Esophagus muscularis mucosa (tissue), 3 donors: ENCODE results near the gene PRRC2B.

ENCODE experiments used
- POLR2A ChIP-seq: fragments of 450-650 bp; IDR thresholded peaks from one replicate; pipeline ENCODE4 v1.6.1; 2017; ENCODE audit warnings: antibody characterized with exemption, moderate library complexity, mild to moderate bottlenecking, low read depth
- POLR2AphosphoS5 ChIP-seq, 2 donors: sonication (generic); formaldehyde crosslinking; IDR thresholded peaks; one replicate each; pipeline ENCODE4 v1.6.1; 2017; ENCODE audit warnings: antibody characterized with exemption in 2 of 2
- TF ChIP-seq, protein P1 (sequence below), 3 experiments: fragments of 200-600 bp in 2 of 3; fragments of 450-650 bp in 1 of 3; sonication (generic) in 2 of 3; IDR thresholded peaks; one replicate each; pipeline ENCODE4 v1.5.1; 2017 to 2019; ENCODE audit warnings: antibody characterized with exemption in 3 of 3, mild to moderate bottlenecking in 2 of 3, moderate library complexity in 1 of 3

DNA sequence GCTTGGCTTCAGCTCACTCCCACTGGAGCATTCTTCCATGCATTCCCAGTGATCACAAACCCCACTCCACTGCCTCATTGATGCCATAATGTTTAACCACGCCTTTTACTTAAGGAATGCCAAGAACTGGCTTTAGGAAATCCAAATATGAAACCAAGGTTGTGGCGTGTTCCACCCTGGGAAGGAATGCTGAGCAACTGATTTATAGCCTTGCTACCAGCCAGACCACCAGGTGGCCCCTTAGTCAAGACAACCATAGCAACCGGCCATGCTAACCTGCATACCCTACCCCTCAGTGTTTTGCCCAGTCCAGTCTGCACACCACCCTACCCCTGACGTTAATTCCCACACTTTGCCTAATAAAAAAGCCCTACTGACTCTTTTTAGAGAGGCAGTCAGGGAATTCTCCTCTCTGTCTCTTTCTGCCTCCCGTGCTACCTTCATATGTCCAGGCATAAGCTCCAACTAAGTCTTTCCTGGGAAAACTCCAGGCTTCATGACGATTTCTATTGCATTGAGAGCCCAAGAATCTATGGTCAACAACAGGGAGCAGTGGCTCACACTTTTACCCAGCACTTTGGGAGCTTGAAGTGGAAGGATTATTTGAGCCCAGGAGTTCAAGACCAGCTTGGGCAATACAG, 27.0 kb upstream of the PRRC2B start:
- TF ChIP-seq, protein P1, sequence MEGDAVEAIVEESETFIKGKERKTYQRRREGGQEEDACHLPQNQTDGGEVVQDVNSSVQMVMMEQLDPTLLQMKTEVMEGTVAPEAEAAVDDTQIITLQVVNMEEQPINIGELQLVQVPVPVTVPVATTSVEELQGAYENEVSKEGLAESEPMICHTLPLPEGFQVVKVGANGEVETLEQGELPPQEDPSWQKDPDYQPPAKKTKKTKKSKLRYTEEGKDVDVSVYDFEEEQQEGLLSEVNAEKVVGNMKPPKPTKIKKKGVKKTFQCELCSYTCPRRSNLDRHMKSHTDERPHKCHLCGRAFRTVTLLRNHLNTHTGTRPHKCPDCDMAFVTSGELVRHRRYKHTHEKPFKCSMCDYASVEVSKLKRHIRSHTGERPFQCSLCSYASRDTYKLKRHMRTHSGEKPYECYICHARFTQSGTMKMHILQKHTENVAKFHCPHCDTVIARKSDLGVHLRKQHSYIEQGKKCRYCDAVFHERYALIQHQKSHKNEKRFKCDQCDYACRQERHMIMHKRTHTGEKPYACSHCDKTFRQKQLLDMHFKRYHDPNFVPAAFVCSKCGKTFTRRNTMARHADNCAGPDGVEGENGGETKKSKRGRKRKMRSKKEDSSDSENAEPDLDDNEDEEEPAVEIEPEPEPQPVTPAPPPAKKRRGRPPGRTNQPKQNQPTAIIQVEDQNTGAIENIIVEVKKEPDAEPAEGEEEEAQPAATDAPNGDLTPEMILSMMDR (IDR thresholded peaks at IDR 0.05) = peak; percentile 25 to 37 (median 35)
- TF ChIP-seq POLR2AphosphoS5 (IDR thresholded peaks at IDR 0.05) (no peak), POLR2A (no peak)
